SHP77 (cell line): ENCODE data around the gene INPP4B.
"Not testable (repeated sequence)": the region's sequence is repeated elsewhere in the genome, so short reads cannot be mapped to it uniquely, and the experiment has no call there.

ENCODE experiments used
- DNase-seq, 2 experiments: peaks; one replicate each; lab custom pipeline; 2025; lab: John Stamatoyannopoulos, UW

Gene INPP4B

DNA sequence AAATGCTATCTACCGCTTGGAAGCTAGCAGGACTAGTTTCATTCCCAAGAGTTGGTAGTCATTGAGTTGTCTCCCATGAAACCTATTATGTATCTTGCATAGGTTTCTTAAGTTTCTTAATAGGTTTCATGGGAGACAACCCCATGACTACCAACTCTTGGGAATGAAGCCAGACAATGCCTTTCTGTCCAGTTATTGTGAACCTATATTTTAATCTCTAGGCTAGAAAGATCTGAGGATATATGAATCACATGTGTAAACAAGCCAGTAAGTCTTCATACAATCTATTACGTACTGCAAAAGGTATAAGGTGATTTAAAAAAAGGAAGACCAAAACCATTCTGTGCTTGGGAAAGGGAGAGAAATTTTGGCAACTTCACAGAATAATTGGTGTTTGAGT is 162.6 kb downstream of the INPP4B start:
- no peak for DNase-seq

DNA sequence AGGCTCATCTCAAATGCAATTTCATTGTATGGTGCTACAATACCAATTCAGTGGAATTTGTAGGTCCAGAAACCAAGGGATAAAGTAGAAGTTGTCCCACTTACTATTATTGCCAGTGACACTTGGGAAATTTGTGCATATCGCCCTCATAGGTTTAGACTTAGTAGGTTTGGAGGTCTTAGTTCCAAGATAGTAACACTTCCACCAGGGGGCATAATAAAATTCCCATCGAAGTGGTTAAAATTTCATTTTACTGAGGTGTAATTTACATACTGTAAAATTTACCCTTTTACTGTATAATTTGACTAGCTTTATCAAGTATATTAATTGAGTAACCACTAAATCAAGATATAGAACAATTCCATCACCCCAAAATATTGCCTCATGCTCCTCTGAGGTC is 174.6 kb downstream of the INPP4B start:
- DNase-seq, result no peak

DNA sequence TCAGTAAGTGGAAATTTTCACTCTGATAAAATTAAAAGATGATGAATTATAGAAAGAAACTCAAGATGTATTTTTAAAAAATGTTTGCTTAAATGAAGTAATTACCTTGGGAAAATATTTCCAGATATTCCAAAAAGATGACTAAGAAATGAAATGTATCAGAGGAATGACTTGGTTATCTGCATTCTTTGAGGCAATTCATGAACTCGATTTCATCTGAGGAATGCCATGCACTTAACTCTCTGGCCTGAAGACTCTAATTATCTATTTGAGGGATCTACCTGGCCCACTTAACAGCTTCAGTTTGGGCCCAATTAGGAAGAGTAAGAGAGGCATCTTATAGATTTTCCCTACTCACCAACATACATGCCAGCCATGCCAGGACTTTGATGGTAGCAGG is 182.3 kb downstream of the INPP4B start:
- DNase-seq, result no peak

DNA sequence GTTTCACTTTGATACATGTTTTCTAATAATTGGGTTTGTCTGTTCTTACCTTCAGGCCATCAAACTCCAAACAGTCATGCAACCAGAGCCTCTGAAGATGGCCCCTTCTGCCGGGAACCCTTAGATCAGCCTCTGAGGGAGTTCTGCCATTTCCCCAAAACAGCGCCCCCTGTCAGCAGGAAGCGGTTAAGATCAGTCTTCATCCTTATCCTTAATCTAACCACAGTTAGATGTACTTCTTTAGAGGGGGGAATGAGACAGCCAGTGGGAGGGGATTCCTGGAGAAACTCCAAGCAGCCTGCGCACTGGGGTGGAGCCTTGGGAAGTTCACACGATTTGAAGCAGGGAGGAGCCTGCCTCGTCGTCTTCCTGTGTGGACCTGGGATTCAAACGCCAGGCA is 185.4 kb downstream of the INPP4B start:
- no peak for DNase-seq

DNA sequence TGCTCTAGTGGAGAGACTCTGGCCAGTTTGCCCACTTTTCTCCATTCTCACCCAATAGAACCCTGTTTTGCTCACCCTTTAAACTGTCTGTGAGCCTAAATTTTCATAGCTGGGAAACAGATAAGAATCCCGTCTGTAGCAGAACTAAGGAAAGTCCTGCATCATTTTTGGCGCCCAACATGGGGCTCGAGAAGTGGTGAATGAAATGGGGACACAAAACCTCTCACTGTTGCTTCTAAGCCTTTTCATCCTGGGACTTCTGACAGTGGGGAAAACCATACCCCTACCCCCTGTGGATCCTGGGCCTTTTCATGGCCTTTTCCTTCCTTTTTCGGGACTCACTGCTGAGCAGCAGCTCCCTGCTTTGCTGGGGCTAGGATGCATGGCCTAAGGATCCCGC is 189.9 kb downstream of the INPP4B start:
- no peak for DNase-seq

DNA sequence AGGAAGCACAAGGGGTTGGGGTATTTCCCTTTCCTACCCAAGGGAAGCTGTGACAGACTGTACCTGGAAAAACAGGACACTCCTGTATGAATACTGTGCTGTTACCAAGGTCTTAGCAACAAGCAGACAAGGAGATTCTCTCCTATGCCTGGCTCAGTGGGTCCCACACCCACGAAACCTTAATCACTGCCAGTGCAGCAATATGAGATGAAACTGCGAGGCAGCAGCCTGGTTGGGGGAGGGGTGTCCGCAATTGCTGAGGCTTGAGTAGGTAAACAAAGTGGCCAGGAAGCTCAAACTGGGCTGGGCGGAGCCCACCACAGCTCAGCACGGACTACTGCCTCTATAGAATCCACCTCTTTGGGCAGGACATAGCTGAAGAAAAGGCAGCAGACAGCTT is 197.7 kb downstream of the INPP4B start:
- no peak for DNase-seq

DNA sequence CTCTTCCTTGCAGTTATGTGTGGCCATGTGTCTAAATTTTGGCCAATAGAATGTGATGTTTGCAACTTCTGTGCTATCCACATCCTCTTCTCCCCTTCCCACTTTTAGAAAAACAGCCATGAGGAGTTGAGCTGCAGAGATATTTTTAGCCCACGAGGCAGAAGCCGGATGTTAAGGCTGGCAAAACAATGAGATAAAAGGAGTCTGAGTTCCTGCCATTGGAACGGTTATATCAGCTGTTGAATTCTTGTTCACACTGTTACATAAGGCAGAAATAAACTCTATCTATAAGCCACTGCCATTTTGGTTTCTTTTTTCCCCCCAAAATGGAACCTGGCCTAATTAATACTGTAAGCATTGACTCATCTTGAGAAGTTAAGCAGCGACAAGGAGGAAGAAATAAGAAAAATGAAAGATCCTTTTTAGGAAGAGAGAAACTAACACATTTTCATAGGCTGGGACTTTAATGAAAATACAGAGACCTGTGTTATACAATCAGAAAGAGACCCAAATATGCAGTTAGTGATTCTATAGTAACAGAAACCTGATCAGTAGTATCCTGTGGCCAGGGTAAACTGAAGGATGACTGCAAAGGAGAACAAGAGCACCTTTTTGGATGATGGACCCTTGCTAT is 200.5 kb downstream of the INPP4B start:
- DNase-seq, result no peak

DNA sequence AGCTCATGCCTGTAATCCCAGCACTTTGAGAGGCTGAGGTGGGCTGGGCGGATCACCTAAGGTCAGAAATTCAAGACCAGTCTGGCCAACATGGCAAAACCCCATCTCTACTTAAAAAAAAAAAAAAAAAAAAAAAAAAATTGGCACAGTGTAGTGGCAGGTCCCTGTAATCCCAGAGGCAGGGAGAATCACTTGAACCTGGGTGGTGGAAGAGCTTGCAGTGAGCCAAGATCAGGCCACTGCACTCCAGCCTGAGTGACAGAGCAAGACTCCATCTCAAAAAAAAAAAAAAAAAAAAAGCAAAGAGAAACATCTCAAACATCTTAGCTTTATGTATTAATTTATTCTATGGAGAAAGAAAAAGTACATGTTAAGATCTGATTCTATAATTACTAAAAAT is 201.5 kb downstream of the INPP4B start:
- DNase-seq, result not testable (repeated sequence)

DNA sequence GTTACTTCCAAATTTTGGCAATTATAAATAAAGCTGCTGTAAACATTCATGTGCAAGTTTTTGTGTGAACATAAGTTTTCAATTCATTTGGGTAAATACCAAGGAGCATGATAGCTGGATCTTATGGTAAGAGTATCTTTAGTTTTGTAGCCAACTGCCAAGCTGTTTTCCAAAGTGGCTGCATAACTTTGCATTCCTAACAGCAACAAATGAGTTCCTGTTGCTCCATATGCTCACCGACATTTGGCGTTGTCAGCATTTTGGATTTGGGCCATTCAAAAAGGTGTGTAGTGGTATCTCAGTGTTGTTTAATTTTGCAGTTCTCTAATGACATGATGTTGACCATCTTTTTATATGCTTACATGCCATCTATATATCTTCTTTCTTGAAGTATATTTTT is 208.5 kb downstream of the INPP4B start:
- DNase-seq, result no peak

DNA sequence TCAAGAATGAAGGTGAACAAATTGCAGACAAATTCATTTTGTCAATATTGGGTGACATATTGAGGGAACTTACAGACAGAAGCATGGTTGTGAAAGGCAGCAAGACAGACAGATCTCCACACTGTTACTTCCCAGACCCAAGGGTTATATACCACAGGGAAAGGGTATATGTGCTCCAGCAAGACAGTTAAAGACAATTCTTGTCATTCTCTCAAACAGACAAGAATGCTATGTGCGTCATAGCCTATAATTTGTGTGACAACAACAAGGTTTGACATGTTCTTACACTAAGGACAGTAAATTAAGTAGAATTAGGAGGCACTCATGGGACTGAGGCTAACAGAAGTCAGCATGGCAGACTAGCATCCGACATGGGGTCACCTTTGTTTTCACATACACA is 214.3 kb downstream of the INPP4B start:
- no peak for DNase-seq

DNA sequence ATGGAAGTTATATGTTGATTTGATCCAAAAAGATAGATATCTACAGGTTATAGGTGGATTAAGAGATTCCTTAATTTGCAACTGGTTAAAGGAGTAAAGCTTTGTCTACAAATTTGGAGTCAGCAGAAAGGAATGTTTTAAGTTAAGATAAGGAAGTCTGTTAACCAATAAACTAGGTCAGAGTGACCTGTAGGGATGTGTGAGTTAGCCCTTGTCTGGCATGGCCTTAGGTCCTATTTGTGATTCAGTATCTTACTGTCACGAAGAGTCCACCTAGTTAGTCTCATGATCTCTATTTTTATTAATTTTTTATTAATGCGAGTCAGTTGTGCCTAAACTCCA is 230.8 kb downstream of the INPP4B start:
- no peak for DNase-seq

DNA sequence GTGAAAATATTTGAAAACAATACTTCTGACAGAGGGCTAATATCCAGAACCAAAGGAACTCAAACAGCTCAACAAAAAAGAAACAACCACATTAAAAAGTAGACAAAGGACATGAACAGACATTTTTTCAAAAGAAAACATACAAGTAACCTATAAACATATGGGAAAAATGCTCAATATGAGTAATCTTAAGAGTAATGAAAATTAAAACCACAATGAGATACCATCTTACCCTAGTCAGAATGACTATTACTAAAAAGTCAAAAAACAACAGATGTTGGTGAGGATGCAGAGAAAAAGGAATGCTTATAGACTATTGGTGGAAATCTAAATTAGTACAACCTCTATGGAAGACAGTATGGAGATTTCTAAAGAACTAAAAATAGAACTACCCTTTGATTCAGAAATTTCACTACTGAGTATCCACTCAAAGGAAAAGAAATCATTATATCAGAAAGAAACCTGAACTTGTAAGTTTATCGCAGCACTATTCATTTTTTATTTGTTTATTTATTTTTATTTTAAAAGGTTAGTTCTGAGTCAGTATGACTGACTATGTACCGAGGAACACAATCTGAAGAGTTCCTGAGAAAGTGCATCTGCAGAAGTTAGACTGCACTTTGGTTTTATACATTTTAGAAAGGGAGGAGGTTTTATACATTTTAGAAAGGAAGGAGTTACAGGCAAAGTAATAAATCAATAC is 231.3 kb downstream of the INPP4B start:
- DNase-seq, result no peak

DNA sequence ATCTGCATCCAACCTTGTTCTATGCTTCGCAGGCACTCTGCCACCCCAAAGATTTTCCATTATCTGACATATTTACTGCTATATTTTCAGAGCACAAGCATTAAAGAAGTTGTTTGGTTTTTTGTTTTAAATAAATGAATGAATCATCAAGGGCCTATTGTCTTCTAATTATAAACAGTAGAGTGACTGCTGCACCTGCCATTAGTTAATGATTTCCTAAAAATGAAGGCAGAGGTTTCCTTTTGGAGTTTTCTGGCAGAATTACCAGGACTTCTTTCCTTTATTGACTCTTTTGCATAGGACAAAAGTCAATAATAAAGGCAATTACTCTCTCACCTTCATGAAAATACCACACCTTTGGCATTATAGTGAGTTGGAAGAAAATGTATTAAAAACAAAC is 238.1 kb downstream of the INPP4B start:
- DNase-seq, result no peak

DNA sequence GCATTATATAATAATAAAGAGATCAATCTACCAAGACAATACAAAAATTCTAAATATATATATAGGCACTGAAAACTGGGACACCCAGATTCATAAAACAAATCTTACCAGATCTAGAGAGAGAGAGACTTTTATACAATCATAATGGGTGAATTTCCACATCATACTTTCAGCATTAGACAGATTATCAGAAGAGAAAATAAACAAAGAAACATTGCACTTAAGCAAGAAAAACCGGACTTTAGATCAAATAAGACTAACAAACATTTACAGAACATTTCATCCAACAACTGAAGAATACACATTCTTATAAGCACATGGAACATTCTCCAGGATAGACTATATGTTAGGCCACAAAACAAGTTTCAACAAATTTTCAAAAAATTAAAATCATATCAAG is 245.1 kb downstream of the INPP4B start:
- DNase-seq, result no peak

DNA sequence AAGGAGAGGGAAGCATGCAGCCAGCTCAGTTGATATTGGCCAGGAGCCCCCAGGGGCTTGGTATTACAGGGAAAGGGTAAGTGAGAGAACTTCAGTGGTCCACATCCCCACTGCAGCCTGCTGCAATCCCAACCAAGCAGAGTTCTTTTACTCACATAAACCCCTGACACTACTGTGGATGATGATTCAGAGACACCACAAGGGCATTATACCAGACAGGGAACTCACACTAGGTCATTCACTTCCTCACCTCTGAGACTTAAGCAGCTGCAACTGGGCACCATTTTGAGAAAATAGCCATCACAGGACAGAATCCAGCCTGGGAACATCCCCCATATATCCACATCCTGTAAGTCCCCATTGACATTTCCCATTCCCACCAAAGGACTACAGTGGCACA is 248.0 kb downstream of the INPP4B start:
- no peak for DNase-seq

DNA sequence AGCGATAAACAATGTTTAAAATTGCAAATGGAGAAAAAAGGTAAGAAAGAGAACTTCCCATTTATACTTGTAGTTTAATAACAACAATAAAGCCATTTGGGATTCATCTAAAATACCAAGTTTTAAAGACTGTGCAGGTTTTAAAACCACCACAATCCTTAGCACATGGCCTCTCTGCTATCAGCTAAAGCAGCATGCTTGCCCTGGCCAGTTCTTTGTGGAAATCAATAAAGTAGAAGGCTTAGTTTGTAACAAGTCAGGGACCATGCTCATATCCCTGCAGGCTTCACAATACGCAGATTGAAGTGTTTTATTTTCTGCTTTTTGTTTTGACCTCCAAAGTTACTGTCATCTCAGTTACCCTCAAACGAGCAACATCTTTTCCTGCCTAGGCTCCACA is 249.5 kb downstream of the INPP4B start:
- DNase-seq, result no peak

DNA sequence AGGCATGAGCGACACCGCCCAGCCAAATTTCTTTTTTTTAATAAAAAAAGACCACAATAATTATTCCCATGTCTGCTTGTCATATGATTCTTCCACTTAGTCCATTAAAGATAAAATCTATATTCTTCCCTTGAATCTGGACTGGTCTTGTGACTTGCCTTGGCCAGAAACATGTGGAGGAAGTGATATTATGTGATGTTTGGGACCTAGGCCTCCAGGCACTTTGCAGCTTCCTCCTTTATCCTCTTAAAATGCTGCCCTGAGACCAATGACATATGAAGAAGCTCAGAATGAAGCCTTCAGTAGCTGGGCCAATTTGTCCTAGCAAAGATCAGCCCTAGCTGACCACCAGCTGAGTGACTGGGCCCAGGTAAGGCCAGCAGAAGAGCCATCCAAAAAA is 250.0 kb downstream of the INPP4B start:
- no peak for DNase-seq

DNA sequence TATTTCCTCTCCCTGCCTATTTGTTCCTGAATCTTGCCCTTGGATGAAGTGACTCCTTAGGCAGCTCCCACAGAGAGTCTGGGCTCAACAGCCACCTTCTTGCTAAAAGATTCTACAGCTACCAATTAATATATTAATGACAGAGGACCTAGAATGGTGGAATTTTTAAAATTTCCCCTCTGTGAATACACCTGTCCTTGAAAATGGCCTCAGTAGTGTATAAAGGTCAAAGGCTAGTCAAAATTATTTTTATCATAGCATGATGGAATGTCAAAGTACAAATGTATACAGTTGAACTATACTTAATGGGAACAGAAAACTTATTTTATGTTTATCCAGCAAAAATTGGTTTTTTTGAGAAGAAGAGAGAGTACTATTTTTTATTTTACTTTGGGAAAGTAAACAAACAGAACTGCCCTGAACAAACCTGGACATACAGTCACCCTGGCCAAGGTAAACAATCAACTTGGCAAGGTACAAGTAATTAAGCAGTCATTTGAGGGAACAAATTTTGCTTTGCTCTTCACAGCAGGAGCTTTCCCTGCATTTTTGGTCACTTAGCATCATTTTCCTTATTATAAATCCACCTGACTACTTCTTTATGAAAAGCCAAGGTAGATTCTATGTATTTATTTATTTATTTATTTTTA is 250.8 kb downstream of the INPP4B start:
- no peak for DNase-seq

DNA sequence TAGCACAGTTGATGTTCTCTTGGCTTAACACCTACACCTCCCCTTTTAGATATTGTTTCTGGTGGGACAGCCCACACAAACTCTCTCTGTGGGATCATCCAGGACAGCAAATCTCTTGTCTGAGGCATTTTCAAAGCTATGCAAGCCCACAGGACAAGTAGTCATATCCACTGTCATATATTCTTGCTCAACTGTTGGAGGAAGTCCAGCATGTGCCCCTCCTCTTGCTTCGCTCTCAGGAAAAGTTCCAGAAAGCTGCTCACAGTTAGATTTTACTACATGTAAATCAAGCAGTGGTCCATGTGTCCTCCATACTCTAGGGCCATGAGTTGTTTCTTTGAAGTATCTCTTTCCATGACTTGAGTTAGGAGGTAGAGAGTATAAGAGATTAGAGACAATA is 260.7 kb downstream of the INPP4B start:
- DNase-seq, result no peak

DNA sequence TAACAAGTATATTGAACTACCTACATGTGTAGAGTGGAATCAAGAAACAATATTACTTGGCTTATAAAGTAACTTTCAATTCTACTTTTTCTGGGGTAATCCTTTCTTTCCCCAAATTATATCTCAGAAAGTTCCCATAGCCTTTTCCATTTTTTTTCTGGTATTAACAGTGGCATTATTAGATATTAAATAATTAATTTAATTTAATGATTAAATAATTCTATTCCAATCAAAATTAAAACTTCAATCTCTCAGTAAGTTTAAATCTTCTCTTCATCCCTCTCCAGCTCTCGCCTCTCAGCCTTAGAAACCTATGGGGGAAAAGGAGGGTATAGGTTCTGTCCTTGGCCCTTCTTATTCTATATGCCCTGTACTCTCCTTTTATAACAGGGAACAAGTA is 262.4 kb downstream of the INPP4B start:
- no peak for DNase-seq

DNA sequence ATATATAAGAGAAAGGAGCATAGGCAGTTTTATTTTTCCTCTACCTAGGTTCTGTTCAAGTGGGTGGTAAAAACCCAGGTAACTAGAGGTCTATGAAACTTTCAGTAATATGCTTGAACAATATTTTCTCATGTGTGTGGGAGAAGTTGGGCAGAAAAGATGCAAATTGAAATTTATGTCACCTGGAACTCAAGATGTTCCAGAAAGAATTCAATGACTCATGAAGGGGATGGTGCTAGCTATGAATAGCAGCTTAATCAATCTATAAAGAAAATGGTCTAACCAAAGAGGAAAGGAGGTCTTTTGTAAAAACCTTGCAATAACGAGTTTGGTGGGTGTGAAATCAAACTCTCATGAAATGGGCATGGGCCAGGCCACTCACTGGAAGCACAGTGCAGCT is 263.8 kb downstream of the INPP4B start:
- DNase-seq, result no peak

DNA sequence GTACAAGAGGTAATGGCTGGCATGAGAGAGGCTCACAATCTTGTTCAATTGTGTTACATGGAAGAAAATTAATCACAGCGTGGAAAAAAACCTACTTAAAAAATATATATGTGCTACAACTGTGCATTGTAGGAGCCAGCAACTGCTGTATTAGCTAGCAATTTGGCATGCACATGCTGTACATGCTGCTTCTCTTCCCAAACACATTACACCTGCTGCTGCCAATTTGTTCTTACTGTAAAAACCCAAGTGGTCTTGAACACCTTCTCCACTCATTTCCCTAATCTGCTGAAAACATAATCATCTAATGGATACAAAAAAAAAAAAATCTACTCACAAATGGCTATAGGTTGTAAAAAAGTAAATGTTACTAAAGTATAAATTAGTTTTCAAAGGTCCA is 264.2 kb downstream of the INPP4B start:
- DNase-seq, result no peak

DNA sequence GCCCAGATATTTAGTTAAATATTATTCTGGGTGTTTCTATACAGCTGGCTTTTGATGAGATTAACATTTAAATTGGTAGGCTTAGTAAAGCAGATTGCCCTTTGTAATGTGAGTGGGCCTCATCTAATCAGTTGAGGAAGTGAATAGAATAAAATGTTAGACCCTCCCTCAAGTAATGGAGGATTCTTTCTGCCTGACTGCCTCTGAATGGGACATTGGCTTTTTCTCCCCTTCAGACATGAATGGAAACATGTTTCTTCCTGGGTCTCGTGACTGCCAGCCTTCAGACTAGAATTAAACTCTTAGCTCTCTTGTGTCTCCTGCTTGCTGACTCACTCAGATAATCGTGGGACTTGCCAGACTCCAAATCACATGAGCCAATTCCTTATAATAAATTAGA is 266.7 kb downstream of the INPP4B start:
- no peak for DNase-seq

DNA sequence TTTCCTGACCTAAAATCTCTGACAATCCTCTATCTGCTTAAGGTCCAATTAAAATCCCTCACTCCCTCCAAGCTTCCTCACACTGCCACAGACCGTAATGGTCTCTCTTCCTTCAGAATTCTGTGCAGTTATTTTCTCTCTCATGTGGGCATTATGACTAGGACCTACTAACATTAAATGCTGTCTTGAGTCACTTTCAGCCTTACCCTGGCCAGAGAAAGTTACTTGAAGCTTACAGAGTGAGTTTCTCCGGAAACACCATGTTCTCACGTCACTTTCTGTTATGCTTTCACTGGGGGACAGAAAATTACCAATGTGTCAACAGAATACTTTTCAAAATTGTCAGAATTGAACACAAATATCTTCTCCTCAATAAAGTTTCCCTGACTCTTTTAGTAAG is 271.8 kb downstream of the INPP4B start:
- no peak for DNase-seq
